ENCODE measurements around the gene TGFBR3. TPM values are rescaled to one million over a fixed set of nuclear protein-coding genes. Genes with fewer than 3 reads are reported as not detected.
A peak's percentile ranks its signal among the peaks of the same experiment; 100 is the strongest.

Gene TGFBR3
- total RNA-seq, 6 experiments from 2014 or later, result 5.8 to 21.1 (median 19.0) TPM

- Mint-ChIP-seq H3K4me3 (no peak overlapping the region), H3K9me3 (no peaks in the 10 kb centered on the region), H3K36me3 (ENCODE audit: low read depth) (no peaks in the 10 kb centered on the region; the same call in 1 of the 2 replicates), H3K27ac (no peak overlapping the region), H3K4me1 (ENCODE audit: low read depth) (peaks cover 32% of the 10 kb centered on the region), H3K27me3 (ENCODE audit: insufficient read depth) (no peaks in the 10 kb centered on the region)
- DNase-seq, result no peak
- no peak for TF ChIP-seq CTCF (IDR thresholded peaks at IDR 0.05)
These were observed 71.5 kb downstream of the TGFBR3 start for GRCh38 chr1:91814448-91814847.

GRCh38 chr1:91813813-91814212 lies 72.1 kb downstream of the TGFBR3 start:
- DNase-seq, result no peak
- no peaks in the 10 kb centered on the region for H3K27me3 Mint-ChIP-seq (ENCODE audit: insufficient read depth)
- peaks cover 36% of the 10 kb centered on the region for H3K4me1 Mint-ChIP-seq (ENCODE audit: low read depth)
- H3K4me3 Mint-ChIP-seq, result no peak overlapping the region
- H3K9me3 Mint-ChIP-seq, result no peaks in the 10 kb centered on the region
- no peak overlapping the region for H3K27ac Mint-ChIP-seq
- no peak for TF ChIP-seq CTCF (IDR thresholded peaks at IDR 0.05)
- H3K36me3 Mint-ChIP-seq (ENCODE audit: low read depth), result no peaks in the 10 kb centered on the region; the same call in 1 of the 2 replicates

DNA sequence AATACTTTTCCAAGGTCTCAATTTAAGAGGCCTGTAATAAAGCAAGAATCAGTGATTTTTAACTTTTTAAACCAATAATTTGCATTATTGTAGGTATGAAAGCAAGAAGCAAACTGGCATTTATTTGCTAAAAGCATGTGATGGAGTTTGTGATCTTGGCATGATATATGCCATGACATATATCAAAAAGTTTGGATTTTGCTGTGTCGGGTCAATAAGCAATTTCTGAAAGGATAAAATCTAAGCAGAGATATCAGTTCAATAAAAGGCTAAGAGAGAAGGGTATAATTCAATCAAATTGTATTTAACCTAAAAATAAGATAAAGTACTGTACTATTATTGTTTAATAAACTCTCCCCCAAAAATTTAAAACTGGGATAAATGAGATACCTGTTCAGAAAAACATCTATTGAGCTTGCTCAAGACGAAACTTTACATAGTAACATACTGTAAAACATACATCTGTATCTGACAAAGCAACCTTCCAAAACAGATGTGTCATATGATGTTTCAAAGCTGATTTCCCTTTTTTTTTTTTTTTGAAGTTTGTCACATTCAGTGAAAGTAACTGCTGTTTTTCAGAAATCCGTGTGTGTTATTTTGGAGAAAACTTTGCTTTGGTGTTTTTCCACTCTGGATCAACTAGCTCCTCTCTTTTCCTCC lies 74.5 kb downstream of the TGFBR3 start:
- Mint-ChIP-seq H3K9me3 (no peaks in the 10 kb centered on the region), H3K4me3 (no peak overlapping the region), H3K27ac (no peak overlapping the region), H3K36me3 (ENCODE audit: low read depth) (no peaks in the 10 kb centered on the region; the same call in 1 of the 2 replicates), H3K27me3 (ENCODE audit: insufficient read depth) (0 out of 2 replicates have a peak, but pooled peaks cover 4% of the 10 kb centered on the region), H3K4me1 (ENCODE audit: low read depth) (peaks cover 43% of the 10 kb centered on the region)
- no peak for DNase-seq
- TF ChIP-seq CTCF (IDR thresholded peaks at IDR 0.05), result no peak

- DNase-seq, result peak; percentile 36
- no peak overlapping the region for H3K27ac Mint-ChIP-seq
- no peak for TF ChIP-seq CTCF (IDR thresholded peaks at IDR 0.05)
- H3K4me3 Mint-ChIP-seq, result peak overlapping the region; percentile 0; the same call in 1 of the 2 replicates
- H3K4me1 Mint-ChIP-seq (ENCODE audit: low read depth), result peaks cover 53% of the 10 kb centered on the region
- no peaks in the 10 kb centered on the region for H3K9me3 Mint-ChIP-seq
- H3K27me3 Mint-ChIP-seq (ENCODE audit: insufficient read depth), result peaks cover 6% of the 10 kb centered on the region; the same call in 1 of the 2 replicates
- H3K36me3 Mint-ChIP-seq (ENCODE audit: low read depth), result no peaks in the 10 kb centered on the region; the same call in 1 of the 2 replicates
These were observed 76.6 kb downstream of the TGFBR3 start for GRCh38 chr1:91809317-91809716.

GRCh38 chr1:91807921-91808620 lies 77.9 kb downstream of the TGFBR3 start:
- DNase-seq, result no peak
- H3K27ac Mint-ChIP-seq, result no peak overlapping the region
- H3K27me3 Mint-ChIP-seq (ENCODE audit: insufficient read depth), result peaks cover 8% of the 10 kb centered on the region; the same call in 1 of the 2 replicates
- TF ChIP-seq CTCF (IDR thresholded peaks at IDR 0.05), result no peak
- H3K4me1 Mint-ChIP-seq (ENCODE audit: low read depth), result peaks cover 62% of the 10 kb centered on the region
- H3K36me3 Mint-ChIP-seq (ENCODE audit: low read depth), result peaks cover under 1% of the 10 kb centered on the region; the same call in 1 of the 2 replicates
- H3K4me3 Mint-ChIP-seq, result no peak overlapping the region
- no peaks in the 10 kb centered on the region for H3K9me3 Mint-ChIP-seq

All from HFFc6 (cell line).